ENCODE results near the gene CRB2.

CRB2 gene

GRCh38 chr9:123365881-123366528, 10.0 kb downstream of the CRB2 start:
- H3K36me3 ChIP-seq = peaks cover 52% of the 10 kb centered on the region
- DNase-seq = no peak
- H3K9me3 ChIP-seq (ENCODE audit: severe bottlenecking) = no peaks in the 10 kb centered on the region
- H3K27ac ChIP-seq = no peak overlapping the region; the same call in 1 of the 2 replicates
- TF ChIP-seq, protein P1, sequence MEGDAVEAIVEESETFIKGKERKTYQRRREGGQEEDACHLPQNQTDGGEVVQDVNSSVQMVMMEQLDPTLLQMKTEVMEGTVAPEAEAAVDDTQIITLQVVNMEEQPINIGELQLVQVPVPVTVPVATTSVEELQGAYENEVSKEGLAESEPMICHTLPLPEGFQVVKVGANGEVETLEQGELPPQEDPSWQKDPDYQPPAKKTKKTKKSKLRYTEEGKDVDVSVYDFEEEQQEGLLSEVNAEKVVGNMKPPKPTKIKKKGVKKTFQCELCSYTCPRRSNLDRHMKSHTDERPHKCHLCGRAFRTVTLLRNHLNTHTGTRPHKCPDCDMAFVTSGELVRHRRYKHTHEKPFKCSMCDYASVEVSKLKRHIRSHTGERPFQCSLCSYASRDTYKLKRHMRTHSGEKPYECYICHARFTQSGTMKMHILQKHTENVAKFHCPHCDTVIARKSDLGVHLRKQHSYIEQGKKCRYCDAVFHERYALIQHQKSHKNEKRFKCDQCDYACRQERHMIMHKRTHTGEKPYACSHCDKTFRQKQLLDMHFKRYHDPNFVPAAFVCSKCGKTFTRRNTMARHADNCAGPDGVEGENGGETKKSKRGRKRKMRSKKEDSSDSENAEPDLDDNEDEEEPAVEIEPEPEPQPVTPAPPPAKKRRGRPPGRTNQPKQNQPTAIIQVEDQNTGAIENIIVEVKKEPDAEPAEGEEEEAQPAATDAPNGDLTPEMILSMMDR (IDR thresholded peaks at IDR 0.05; ENCODE audit: low read depth, low read length) = no peak
- H3K27me3 ChIP-seq (ENCODE audit: insufficient read depth, low read depth, severe bottlenecking) = no peaks in the 10 kb centered on the region
- no peak overlapping the region for H3K4me3 ChIP-seq (ENCODE audit: low read depth, low read length)

- no peak for DNase-seq
- H3K27ac ChIP-seq = no peak overlapping the region
- H3K9me3 ChIP-seq (ENCODE audit: severe bottlenecking) = no peaks in the 10 kb centered on the region
- peaks cover 69% of the 10 kb centered on the region for H3K36me3 ChIP-seq
- H3K27me3 ChIP-seq (ENCODE audit: insufficient read depth, low read depth, severe bottlenecking) = no peaks in the 10 kb centered on the region
- H3K4me3 ChIP-seq (ENCODE audit: low read depth, low read length) = no peak overlapping the region
- TF ChIP-seq, protein P1 (IDR thresholded peaks at IDR 0.05; ENCODE audit: low read depth, low read length) = no peak
Observed at GRCh38 chr9:123368023-123368422, 12.0 kb downstream of the CRB2 start.

GRCh38 chr9:123368536-123369153, 12.6 kb downstream of the CRB2 start:
- H3K27ac ChIP-seq = no peak overlapping the region
- TF ChIP-seq, protein P1 (IDR thresholded peaks at IDR 0.05; ENCODE audit: low read depth, low read length) = no peak
- peaks cover 62% of the 10 kb centered on the region for H3K36me3 ChIP-seq
- H3K9me3 ChIP-seq (ENCODE audit: severe bottlenecking) = no peaks in the 10 kb centered on the region
- no peak for DNase-seq
- no peak overlapping the region for H3K4me3 ChIP-seq (ENCODE audit: low read depth, low read length)
- no peaks in the 10 kb centered on the region for H3K27me3 ChIP-seq (ENCODE audit: insufficient read depth, low read depth, severe bottlenecking)

DNA sequence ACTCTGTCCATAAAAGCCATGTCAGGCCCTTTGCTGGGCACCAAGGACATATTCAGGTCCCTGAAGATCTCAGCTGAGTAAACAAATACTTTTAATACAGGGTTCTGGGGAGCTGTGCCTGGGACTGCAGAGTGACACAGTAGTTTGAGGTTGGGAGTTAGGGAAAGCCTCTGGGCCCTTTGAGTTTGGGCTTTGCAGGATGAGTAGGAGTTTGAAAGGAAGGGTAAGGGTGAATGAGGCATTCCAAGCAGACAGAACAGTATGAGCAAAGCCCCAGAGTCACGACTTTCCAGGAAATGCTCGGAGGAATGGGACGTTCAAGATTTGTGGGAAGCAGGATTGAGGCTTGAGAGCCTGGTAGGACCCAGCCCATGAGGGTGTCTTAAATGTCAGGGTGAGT, 13.3 kb downstream of the CRB2 start:
- H3K27ac ChIP-seq = no peak overlapping the region
- TF ChIP-seq, protein P1 (IDR thresholded peaks at IDR 0.05; ENCODE audit: low read depth, low read length) = no peak
- peaks cover 66% of the 10 kb centered on the region for H3K36me3 ChIP-seq

DNA sequence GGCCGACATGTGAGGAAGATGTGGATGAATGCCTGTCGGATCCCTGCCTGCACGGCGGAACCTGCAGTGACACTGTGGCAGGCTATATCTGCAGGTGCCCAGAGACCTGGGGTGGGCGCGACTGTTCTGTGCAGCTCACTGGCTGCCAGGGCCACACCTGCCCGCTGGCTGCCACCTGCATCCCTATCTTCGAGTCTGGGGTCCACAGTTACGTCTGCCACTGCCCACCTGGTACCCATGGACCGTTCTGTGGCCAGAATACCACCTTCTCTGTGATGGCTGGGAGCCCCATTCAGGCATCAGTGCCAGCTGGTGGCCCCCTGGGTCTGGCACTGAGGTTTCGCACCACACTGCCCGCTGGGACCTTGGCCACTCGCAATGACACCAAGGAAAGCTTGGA, 14.1 kb downstream of the CRB2 start:
- TF ChIP-seq, protein P1 (IDR thresholded peaks at IDR 0.05; ENCODE audit: low read depth, low read length) = no peak
- Histone ChIP-seq H3K9me3 (ENCODE audit: severe bottlenecking) (no peaks in the 10 kb centered on the region), H3K4me3 (ENCODE audit: low read depth, low read length) (no peak overlapping the region), H3K27ac (no peak overlapping the region), H3K36me3 (peaks cover 70% of the 10 kb centered on the region), H3K27me3 (ENCODE audit: insufficient read depth, low read depth, severe bottlenecking) (no peaks in the 10 kb centered on the region)
- no peak for DNase-seq

More for the DNA sequence above, 13.3 kb downstream of the CRB2 start:
- DNase-seq = no peak
- no peaks in the 10 kb centered on the region for H3K9me3 ChIP-seq (ENCODE audit: severe bottlenecking)
- H3K4me3 ChIP-seq (ENCODE audit: low read depth, low read length) = no peak overlapping the region
- no peaks in the 10 kb centered on the region for H3K27me3 ChIP-seq (ENCODE audit: insufficient read depth, low read depth, severe bottlenecking)

Data from WERI-Rb-1 (cell line).